OCI-LY7 (cell line): ENCODE results near the gene WDR36.

Source experiments
- EZH2phosphoT487 ChIP-seq: fragments of 200-600 bp; sonication (generic); IDR thresholded peaks from 2 replicates; pipeline ENCODE4 v1.6.1; 2018; ENCODE audit warnings: low read depth, borderline replicate concordance, mild to moderate bottlenecking, mixed run types, antibody characterized with exemption, low read length, moderate library complexity, mixed read lengths
- TF ChIP-seq, protein P1 (sequence below): fragments of 200-600 bp; sonication (generic); conservative IDR thresholded peaks from 2 replicates; pipeline ENCODE4 v1.5.1; 2014; ENCODE audit warnings: mild to moderate bottlenecking, antibody characterized with exemption, low read length, moderate library complexity, mixed read lengths

DNA sequence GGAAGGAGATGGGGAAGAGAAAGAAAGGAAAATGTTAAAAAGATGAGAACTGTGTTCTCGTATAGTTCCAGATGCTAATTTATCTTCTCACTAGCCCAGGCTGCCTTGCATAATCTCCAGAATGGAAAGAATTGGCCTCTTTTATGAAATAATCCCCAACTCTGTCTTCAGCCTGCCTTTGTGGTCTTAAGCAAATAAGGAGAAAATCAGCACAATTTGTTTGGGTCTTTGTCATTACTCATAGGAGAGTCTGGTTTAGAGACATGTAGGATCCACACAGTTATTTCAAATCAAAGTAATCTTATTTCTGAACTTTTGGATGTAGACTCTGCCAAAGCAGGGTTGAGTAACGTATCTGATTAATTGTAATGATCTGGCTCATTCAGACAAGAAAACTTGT is 81.3 kb downstream of the WDR36 start:
- TF ChIP-seq, protein P1, sequence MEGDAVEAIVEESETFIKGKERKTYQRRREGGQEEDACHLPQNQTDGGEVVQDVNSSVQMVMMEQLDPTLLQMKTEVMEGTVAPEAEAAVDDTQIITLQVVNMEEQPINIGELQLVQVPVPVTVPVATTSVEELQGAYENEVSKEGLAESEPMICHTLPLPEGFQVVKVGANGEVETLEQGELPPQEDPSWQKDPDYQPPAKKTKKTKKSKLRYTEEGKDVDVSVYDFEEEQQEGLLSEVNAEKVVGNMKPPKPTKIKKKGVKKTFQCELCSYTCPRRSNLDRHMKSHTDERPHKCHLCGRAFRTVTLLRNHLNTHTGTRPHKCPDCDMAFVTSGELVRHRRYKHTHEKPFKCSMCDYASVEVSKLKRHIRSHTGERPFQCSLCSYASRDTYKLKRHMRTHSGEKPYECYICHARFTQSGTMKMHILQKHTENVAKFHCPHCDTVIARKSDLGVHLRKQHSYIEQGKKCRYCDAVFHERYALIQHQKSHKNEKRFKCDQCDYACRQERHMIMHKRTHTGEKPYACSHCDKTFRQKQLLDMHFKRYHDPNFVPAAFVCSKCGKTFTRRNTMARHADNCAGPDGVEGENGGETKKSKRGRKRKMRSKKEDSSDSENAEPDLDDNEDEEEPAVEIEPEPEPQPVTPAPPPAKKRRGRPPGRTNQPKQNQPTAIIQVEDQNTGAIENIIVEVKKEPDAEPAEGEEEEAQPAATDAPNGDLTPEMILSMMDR, result no peak
- no peak for TF ChIP-seq EZH2phosphoT487
